CD14-positive monocyte (primary cell): Measurements from ENCODE around the gene MOB1A. TPM values are rescaled to one million over a fixed set of nuclear protein-coding genes. Genes with fewer than 3 reads are reported as not detected.

Experiments used
- DNase-seq, 3 donors: peaks; one replicate each; pipeline ENCODE4 v3.0.0-alpha.2; 2011 to 2022
- H2AFZ ChIP-seq: 2 replicates; pipeline ENCODE4 v1.6.0; 2012; ENCODE audit warnings: mild to moderate bottlenecking, low read depth, low read length, inconsistent platforms; ENCODE audit not compliant: insufficient read depth, poor library complexity, severe bottlenecking
- H3K27ac ChIP-seq, 2 donors: 1 replicate in 1 of 2; 2 replicates in 1 of 2; pipeline ENCODE4 v1.5.1; 2012 to 2013; ENCODE audit warnings: low read length in 2 of 2, control low read depth in 1 of 2, inconsistent platforms in 1 of 2, low read depth in 1 of 2, mild to moderate bottlenecking in 1 of 2
- H3K27me3 ChIP-seq, 2 donors: one replicate each; pipeline versions ENCODE4 v1.6.0 to v1.6.1; 2011 to 2013; ENCODE audit warnings: low read length in 2 of 2; ENCODE audit not compliant: control insufficient read depth in 2 of 2, insufficient read depth in 2 of 2
- H3K36me3 ChIP-seq, 2 donors: replicated peaks in 1 of 2; 1 replicate in 1 of 2; 2 replicates in 1 of 2; pipeline versions ENCODE4 v1.5.1 to v1.6.1; 2012 to 2013; ENCODE audit warnings: low read length in 2 of 2, control low read depth in 1 of 2, inconsistent platforms in 1 of 2, mild to moderate bottlenecking in 1 of 2; ENCODE audit not compliant: insufficient read depth in 2 of 2, control insufficient read depth in 1 of 2
- H3K4me1 ChIP-seq, 2 donors: 1 replicate in 1 of 2; 2 replicates in 1 of 2; pipeline versions ENCODE4 v1.5.1 to v1.6.1; 2012 to 2013; ENCODE audit warnings: low read length in 2 of 2, control low read depth in 1 of 2, inconsistent platforms in 1 of 2, mild to moderate bottlenecking in 1 of 2, moderate library complexity in 1 of 2; ENCODE audit not compliant: insufficient read depth in 2 of 2, control insufficient read depth in 1 of 2
- H3K4me2 ChIP-seq: replicated peaks from 2 replicates; pipeline ENCODE3; 2012; ENCODE audit warnings: low read length, moderate library complexity, mild to moderate bottlenecking; ENCODE audit not compliant: poor library complexity, severe bottlenecking; ENCODE audit errors: extremely low read depth
- H3K4me3 ChIP-seq, 3 experiments: fragments of 200-600 bp in 1 of 3; sonication (generic) in 1 of 3; replicated peaks in 1 of 3; 1 replicate in 2 of 3; 2 replicates in 1 of 3; pipeline ENCODE4 v1.5.1; 2011 to 2013; ENCODE audit warnings: low read length in 3 of 3, mild to moderate bottlenecking in 3 of 3, control low read depth in 2 of 3, low read depth in 2 of 3, inconsistent platforms in 1 of 3, moderate library complexity in 1 of 3
- H3K79me2 ChIP-seq: 2 replicates; pipeline ENCODE4 v1.6.0; 2012; ENCODE audit warnings: mild to moderate bottlenecking, control low read depth, inconsistent platforms, low read length, moderate library complexity; ENCODE audit not compliant: insufficient read depth
- H3K9ac ChIP-seq: 2 replicates; pipeline ENCODE4 v1.6.0; 2017; ENCODE audit warnings: low read length, mild to moderate bottlenecking; ENCODE audit not compliant: insufficient read depth, poor library complexity, severe bottlenecking
- H3K9me3 ChIP-seq, 2 donors: replicated peaks in 1 of 2; 1 replicate in 1 of 2; 2 replicates in 1 of 2; pipeline versions ENCODE4 v1.5.1 to v1.6.1; 2012 to 2013; ENCODE audit warnings: low read length in 2 of 2, control low read depth in 1 of 2; ENCODE audit not compliant: control insufficient read depth in 1 of 2, insufficient read depth in 1 of 2
- H4K20me1 ChIP-seq: 2 replicates; pipeline ENCODE4 v1.6.0; 2012; ENCODE audit warnings: mild to moderate bottlenecking, low read length, control low read depth, moderate library complexity; ENCODE audit not compliant: insufficient read depth
- H3K27ac Mint-ChIP-seq, 7 donors: one replicate each; pipeline ENCODE4 v1.8.0; 2020; ENCODE audit warnings: mild to moderate bottlenecking in 7 of 7, mixed read lengths in 7 of 7, moderate library complexity in 6 of 7, inconsistent platforms in 2 of 7
- H3K27me3 Mint-ChIP-seq, 3 donors: one replicate each; pipeline ENCODE4 v1.8.0; 2021 to 2022; ENCODE audit warnings: low read depth in 3 of 3, mild to moderate bottlenecking in 3 of 3, mixed read lengths in 3 of 3, moderate library complexity in 3 of 3, inconsistent platforms in 1 of 3
- H3K36me3 Mint-ChIP-seq, 2 donors: one replicate each; pipeline ENCODE4 v1.8.0; 2020; ENCODE audit warnings: mixed read lengths in 2 of 2, inconsistent platforms in 1 of 2, mild to moderate bottlenecking in 1 of 2
- H3K4me1 Mint-ChIP-seq: one replicate; pipeline ENCODE4 v1.8.0; 2020; ENCODE audit warnings: mild to moderate bottlenecking, mixed read lengths
- H3K4me3 Mint-ChIP-seq, 2 donors: one replicate each; pipeline ENCODE4 v1.8.0; 2020; ENCODE audit warnings: mild to moderate bottlenecking in 2 of 2, mixed read lengths in 2 of 2, moderate library complexity in 1 of 2
- H3K9me3 Mint-ChIP-seq, 7 donors: one replicate each; pipeline ENCODE4 v1.8.0; 2020 to 2022; ENCODE audit warnings: mixed read lengths in 7 of 7, mild to moderate bottlenecking in 6 of 7, moderate library complexity in 6 of 7, inconsistent platforms in 2 of 7
- CTCF ChIP-seq: fragments of 200-600 bp; IDR thresholded peaks from one replicate; pipeline ENCODE4 v1.8.0; 2022; ENCODE audit warnings: antibody characterized with exemption, mild to moderate bottlenecking
- intact Hi-C, 2 donors: fragments of 100-400 bp; cut with micrococcal nuclease; formaldehyde crosslinking; loops; one replicate each; pipeline versions ENCODE4 v1.15.0 to v1.15.1; 2023
- polyA plus RNA-seq, 3 donors: library from polyadenylated mRNA; depleted of rRNA in 1 of 3; unstranded in 2 of 3; stranded (reverse) in 1 of 3; fragments of 300-500 nt in 2 of 3; fragments of >200 nt in 1 of 3; fragmentation: Illumina TruSeq in 2 of 3; gene quantifications; 1 replicate in 2 of 3; 2 replicates in 1 of 3; pipeline ENCODE4 v1.2.3, GENCODE V29; 2012 to 2021

Gene MOB1A
- polyA plus RNA-seq, 3 donors, result 55.0 to 367 (median 285) TPM

GRCh38 chr2:74119339-74119738 is 59.3 kb downstream of the MOB1A start:
- peak overlapping the region; percentile 94 for H2AFZ ChIP-seq
- no peaks in the 10 kb centered on the region for H4K20me1 ChIP-seq
- peak overlapping the region in 1 of 3 experiments; percentile 85 for H3K4me3 ChIP-seq
- Mint-ChIP-seq H3K27me3 (peaks cover 2 to 12% (median 8%) of the 10 kb centered on the region in 3 donors), H3K27ac (no peak overlapping the region), H3K4me3 (peak overlapping the region in 1 of 2 donors; percentile 92), H3K9me3 (peaks cover 22 to 37% (median 34%) of the 10 kb centered on the region in 7 donors), H3K36me3 (peaks cover 0 to 3% of the 10 kb centered on the region in 2 donors), H3K4me1 (peaks cover 8% of the 10 kb centered on the region)
- H3K36me3 ChIP-seq, result no peaks in the 10 kb centered on the region
- intact Hi-C loops, result no loop called here
- peak overlapping the region; percentile 79 for H3K4me2 ChIP-seq
- H3K79me2 ChIP-seq, result no peaks in the 10 kb centered on the region
- H3K27ac ChIP-seq, result no peak overlapping the region
- peaks cover 17 to 22% of the 10 kb centered on the region in 2 donors for H3K9me3 ChIP-seq
- no peak overlapping the region for H3K9ac ChIP-seq
- no peak for DNase-seq
- H3K27me3 ChIP-seq, result no peaks in the 10 kb centered on the region
- TF ChIP-seq CTCF, result no peak
- H3K4me1 ChIP-seq, result peaks cover 10 to 11% of the 10 kb centered on the region in 2 donors

GRCh38 chr2:74111380-74111779 is 67.3 kb downstream of the MOB1A start:
- Histone ChIP-seq H3K36me3 (peaks cover 0 to 13% of the 10 kb centered on the region in 2 donors), H3K9ac (no peak overlapping the region), H3K27me3 (no peaks in the 10 kb centered on the region), H3K4me1 (no peaks in the 10 kb centered on the region), H3K79me2 (no peaks in the 10 kb centered on the region), H3K9me3 (no peaks in the 10 kb centered on the region), H3K4me3 (no peak overlapping the region), H3K4me2 (no peak overlapping the region), H2AFZ (no peak overlapping the region), H4K20me1 (peaks cover 50% of the 10 kb centered on the region), H3K27ac (no peak overlapping the region)
- Mint-ChIP-seq H3K36me3 (peaks cover 6 to 22% of the 10 kb centered on the region in 2 donors), H3K9me3 (peaks cover 0 to 2% (median 0%) of the 10 kb centered on the region in 7 donors), H3K27me3 (peaks cover 5 to 6% (median 5%) of the 10 kb centered on the region in 3 donors), H3K4me3 (no peak overlapping the region), H3K4me1 (no peaks in the 10 kb centered on the region), H3K27ac (no peak overlapping the region)
- intact Hi-C loops, result no loop called here
- DNase-seq, result no peak
- TF ChIP-seq CTCF, result no peak
